ENCODE results near the gene IKBKE.
A peak's percentile ranks its signal among the peaks of the same experiment; 100 is the strongest.

Gene IKBKE

DNA sequence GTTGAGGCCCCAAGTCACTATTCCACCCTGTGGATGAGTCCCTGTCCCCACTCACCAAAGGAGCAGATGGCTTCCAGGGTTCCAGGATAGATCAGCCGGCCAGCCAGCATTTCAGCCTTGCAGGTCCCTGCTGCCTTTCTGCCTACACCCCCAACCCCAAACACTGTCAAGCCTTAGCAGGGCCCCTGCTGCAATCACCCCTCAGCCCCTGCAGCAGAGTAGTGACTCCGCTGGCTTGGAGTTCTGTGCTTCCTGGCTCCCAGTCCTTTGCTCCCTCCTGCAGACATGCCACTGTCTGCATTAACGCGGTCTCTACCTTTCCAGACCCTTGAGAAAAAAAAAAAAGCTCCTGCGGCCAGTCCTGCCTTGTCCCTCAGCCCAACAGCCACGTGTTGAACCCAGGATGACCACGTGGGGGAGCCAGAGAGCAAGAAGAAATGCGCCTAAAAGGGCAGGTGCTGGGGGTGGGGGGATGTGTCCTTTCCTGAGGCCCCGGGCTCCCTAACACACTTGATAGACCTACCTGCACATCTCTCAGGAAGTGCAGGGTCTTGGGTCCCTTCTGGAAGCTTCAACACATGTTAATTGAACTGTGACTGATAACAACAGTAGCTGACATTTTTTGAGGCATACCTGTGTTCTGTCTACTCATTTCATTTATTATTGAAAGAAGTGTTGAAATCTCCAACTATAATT is 74.4 kb downstream of the IKBKE start:
- Histone ChIP-seq H2AFZ (ENCODE audit: low read depth, low read length) (0 out of 2 replicates have a peak overlapping the region, but pooled peaks have one; percentile 8), H3K4me2 (ENCODE audit: low read length) (peak overlapping the region; percentile 33; the same call in 1 of the 2 replicates), H3K9ac (ENCODE audit: low read length) (no peak overlapping the region)

DNA sequence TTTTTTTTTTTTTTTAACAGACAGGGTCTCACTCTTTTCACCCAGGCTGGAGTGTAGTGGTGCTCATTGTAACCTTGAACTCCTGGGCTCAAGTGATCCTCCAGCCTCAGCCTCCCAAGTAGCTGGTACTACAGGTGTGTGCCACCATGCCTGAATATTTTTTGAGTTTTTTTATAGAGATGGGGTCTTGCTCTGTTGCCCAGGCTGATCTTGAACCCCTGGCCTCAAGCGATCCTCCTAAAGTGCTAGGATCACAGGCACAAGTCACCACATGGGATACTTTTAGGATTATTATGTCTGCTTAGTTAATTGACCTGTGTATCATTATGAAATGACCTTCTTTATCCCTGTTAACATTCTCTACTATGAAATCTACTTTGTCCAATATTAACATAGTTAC is 75.1 kb downstream of the IKBKE start:
- no peak overlapping the region for H3K27ac ChIP-seq (ENCODE audit: low read length)
- no peaks in the 10 kb centered on the region for H3K79me2 ChIP-seq (ENCODE audit: low read length)
- H3K4me2 ChIP-seq (ENCODE audit: low read length), result no peak overlapping the region
- peaks cover 5% of the 10 kb centered on the region for H3K4me1 ChIP-seq (ENCODE audit: low read length)
- no peaks in the 10 kb centered on the region for H3K27me3 ChIP-seq (ENCODE audit: low read depth, low read length)
- H4K20me1 ChIP-seq (ENCODE audit: insufficient read depth, low read length), result no peaks in the 10 kb centered on the region
- TF ChIP-seq EZH2phosphoT487 (IDR thresholded peaks at IDR 0.05; ENCODE audit: low read depth), result no peak
- TF ChIP-seq, protein P1, sequence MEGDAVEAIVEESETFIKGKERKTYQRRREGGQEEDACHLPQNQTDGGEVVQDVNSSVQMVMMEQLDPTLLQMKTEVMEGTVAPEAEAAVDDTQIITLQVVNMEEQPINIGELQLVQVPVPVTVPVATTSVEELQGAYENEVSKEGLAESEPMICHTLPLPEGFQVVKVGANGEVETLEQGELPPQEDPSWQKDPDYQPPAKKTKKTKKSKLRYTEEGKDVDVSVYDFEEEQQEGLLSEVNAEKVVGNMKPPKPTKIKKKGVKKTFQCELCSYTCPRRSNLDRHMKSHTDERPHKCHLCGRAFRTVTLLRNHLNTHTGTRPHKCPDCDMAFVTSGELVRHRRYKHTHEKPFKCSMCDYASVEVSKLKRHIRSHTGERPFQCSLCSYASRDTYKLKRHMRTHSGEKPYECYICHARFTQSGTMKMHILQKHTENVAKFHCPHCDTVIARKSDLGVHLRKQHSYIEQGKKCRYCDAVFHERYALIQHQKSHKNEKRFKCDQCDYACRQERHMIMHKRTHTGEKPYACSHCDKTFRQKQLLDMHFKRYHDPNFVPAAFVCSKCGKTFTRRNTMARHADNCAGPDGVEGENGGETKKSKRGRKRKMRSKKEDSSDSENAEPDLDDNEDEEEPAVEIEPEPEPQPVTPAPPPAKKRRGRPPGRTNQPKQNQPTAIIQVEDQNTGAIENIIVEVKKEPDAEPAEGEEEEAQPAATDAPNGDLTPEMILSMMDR (IDR thresholded peaks at IDR 0.05; ENCODE audit: low read depth, low read length), result no peak
- no peak overlapping the region for H3K4me3 ChIP-seq (ENCODE audit: low read length)
- no peak overlapping the region for H2AFZ ChIP-seq (ENCODE audit: low read depth, low read length)
- H3K9ac ChIP-seq (ENCODE audit: low read length), result no peak overlapping the region
- no peaks in the 10 kb centered on the region for H3K9me3 ChIP-seq (ENCODE audit: insufficient read depth, low read length)
- no peaks in the 10 kb centered on the region for H3K36me3 ChIP-seq (replicated peaks; ENCODE audit: low read depth, low read length)

More for the DNA sequence above, 74.4 kb downstream of the IKBKE start:
- H3K4me1 ChIP-seq (ENCODE audit: low read length), result peaks cover 5% of the 10 kb centered on the region
- H3K27ac ChIP-seq (ENCODE audit: low read length), result no peak overlapping the region
- H4K20me1 ChIP-seq (ENCODE audit: insufficient read depth, low read length), result no peaks in the 10 kb centered on the region
- H3K79me2 ChIP-seq (ENCODE audit: low read length), result no peaks in the 10 kb centered on the region
- TF ChIP-seq, protein P1 (IDR thresholded peaks at IDR 0.05; ENCODE audit: low read depth, low read length), result peak; percentile 97
- TF ChIP-seq EZH2phosphoT487 (IDR thresholded peaks at IDR 0.05; ENCODE audit: low read depth), result no peak
- H3K9me3 ChIP-seq (ENCODE audit: insufficient read depth, low read length), result no peaks in the 10 kb centered on the region
- H3K27me3 ChIP-seq (ENCODE audit: low read depth, low read length), result no peaks in the 10 kb centered on the region
- H3K4me3 ChIP-seq (ENCODE audit: low read length), result no peak overlapping the region
- H3K36me3 ChIP-seq (replicated peaks; ENCODE audit: low read depth, low read length), result no peaks in the 10 kb centered on the region
